Sigmoid colon (tissue), 4 donors: ENCODE measurements around the gene CARD8.

Source experiments
- EP300 ChIP-seq, 4 donors: sonication (generic); formaldehyde crosslinking; IDR thresholded peaks; one replicate each; pipeline ENCODE4 v1.6.1; 2017; ENCODE audit warnings: antibody characterized with exemption in 4 of 4
- TF ChIP-seq, protein P1 (sequence below), 4 experiments: fragments of 450-650 bp in 3 of 4; fragments of 200-600 bp in 1 of 4; IDR thresholded peaks; one replicate each; pipeline ENCODE4 v1.5.1; 2016 to 2019; ENCODE audit warnings: antibody characterized with exemption in 4 of 4, mild to moderate bottlenecking in 3 of 4, moderate library complexity in 2 of 4

DNA sequence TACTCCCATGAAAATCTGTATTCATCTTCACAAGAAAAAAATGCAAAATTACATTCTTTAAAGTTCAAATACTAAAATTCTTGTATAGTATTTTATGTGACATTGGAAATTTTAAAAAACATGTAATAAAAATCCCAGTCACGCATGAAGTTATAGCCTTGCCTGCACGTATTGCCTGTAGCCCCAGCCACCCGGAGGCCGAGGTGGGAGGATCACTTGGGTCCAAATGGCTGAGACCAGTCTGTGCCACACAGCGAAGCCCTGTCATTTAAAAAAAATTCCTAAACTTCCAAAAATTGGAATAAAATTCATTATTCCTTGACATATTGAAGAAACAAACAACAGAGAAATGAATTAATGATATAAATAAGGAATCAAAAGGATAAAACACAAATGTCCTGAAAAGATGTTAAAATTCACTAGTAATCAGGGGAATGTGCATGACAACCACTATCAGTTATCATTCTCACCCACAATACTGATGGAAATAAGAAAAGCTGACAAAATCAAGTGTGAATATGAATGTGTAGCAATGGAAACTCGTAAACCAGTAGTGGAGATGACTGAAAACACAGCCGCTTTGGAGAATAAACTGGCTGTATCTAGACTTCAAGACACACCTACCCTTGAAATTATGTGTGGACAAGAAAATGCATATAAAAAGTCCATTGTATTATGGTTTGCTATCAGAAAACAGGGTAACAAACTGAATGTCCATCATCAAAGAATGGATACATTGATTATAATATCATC is 7.5 kb downstream of the CARD8 start:
- TF ChIP-seq EP300 (IDR thresholded peaks at IDR 0.05): no peak
- TF ChIP-seq, protein P1, sequence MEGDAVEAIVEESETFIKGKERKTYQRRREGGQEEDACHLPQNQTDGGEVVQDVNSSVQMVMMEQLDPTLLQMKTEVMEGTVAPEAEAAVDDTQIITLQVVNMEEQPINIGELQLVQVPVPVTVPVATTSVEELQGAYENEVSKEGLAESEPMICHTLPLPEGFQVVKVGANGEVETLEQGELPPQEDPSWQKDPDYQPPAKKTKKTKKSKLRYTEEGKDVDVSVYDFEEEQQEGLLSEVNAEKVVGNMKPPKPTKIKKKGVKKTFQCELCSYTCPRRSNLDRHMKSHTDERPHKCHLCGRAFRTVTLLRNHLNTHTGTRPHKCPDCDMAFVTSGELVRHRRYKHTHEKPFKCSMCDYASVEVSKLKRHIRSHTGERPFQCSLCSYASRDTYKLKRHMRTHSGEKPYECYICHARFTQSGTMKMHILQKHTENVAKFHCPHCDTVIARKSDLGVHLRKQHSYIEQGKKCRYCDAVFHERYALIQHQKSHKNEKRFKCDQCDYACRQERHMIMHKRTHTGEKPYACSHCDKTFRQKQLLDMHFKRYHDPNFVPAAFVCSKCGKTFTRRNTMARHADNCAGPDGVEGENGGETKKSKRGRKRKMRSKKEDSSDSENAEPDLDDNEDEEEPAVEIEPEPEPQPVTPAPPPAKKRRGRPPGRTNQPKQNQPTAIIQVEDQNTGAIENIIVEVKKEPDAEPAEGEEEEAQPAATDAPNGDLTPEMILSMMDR (IDR thresholded peaks at IDR 0.05): no peak
